GM21825 (cell line): ENCODE data around the gene RABL2A.
"Not testable (repeated sequence)": the region's sequence is repeated elsewhere in the genome, so short reads cannot be mapped to it uniquely, and the experiment has no call there.

Experiments
- ATAC-seq: cut with Tn5 transposase; IDR thresholded peaks from one replicate; pipeline ENCODE4 v1.9.1; 2021; ENCODE audit warnings: mild to moderate bottlenecking, moderate library complexity; ENCODE audit not compliant: unreplicated experiment

Gene RABL2A

DNA sequence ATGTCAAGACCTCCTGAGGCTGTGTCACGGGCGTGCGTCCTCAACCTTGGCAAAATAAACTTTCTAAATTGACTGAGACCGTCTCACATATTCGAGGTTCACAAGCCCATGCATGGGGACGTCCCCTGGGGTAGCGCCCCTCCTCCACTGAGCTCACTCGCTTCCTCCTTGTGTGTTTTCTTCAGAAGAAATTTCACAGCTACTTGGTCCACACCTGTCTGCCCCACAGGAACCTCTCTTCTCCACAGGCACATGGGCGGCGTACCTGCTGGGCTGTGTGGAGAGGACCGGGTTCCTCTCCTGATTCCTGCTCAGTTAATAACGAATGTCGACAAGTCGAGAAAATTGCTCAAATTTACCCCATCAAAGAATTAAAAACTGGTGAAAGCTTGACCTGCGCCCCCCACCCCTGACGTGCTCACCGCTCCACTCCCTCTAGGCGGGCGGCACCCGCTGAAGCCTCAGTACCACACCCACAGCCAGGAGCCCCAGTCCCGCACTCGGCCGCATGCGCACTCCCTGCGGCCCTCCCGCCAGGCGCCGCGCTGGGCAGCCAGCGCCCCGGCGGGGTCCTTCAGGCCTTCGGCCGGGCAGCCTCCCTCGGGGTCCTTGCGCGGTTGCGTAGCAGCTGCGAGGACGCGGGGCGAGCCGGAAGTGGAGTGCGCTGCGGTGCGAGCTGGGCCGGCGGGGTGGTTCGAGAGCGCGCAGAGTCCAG lies at the start of gene RABL2A:
Gene RABL2A (plus strand): TSS at position 651 of the 715 bp plus-strand sequence. CDS start 1,341 bp downstream, outside the sequence.
- peak; percentile 93 for ATAC-seq

DNA sequence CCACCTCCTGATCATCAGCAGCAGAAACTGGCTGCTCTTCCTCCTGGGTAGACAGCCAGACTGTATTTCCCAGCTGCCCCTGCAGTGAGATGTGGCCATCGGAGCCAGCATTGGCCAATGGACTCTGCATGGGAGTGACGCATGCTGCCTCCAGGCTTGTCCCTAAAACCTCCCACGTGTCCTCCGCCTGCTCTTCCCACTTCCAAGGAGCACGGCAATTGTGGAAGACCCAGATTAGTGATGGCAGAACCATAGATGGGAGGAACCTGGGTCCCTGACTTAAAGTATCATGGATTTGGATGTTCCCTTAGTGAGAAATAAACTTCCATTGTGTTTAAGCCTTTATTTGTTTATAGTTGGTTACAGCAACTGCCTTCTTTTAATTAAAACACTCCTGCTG lies 48.6 kb upstream of the RABL2A start:
- not testable (repeated sequence) for ATAC-seq

GRCh38 chr2:113582473-113582872 lies 44.6 kb upstream of the RABL2A start:
- not testable (repeated sequence) for ATAC-seq

DNA sequence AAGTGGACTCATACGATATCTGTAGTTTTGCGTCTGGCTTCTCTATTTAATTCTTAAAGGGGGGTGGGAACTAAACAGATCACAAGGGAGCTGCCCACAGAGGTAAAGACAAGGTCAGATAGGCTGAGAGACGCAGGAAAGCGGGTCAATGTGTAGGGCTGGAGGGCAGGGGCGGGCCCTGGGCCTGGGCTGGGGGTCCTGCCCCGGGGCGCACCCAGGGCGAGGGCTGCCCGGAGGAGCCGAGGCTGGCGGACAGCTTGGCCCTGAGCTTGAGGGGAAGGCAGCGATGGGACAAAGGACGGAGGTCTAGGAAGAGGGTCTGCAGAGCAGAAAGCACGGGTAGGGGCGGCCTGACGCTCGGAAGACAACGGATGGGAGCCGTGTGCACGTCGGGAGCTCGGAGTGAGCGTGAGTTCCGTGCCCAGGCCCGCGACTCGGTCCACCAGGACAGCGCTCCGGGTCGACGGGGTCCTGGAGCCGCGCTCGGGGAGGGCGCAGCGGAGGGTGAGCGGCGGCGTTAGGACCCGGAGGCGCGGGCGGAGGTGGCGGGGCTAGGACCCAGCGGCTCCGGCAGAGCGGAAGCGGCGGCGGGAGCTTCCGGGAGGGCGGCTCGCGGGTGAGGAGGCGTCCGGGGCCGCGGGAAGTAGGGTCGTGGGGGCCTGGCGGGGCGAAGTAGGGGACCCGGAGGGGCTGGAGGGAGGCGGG lies 43.4 kb upstream of the RABL2A start:
- ATAC-seq: not testable (repeated sequence)

GRCh38 chr2:113584311-113585092 lies 42.6 kb upstream of the RABL2A start:
- ATAC-seq: not testable (repeated sequence)

DNA sequence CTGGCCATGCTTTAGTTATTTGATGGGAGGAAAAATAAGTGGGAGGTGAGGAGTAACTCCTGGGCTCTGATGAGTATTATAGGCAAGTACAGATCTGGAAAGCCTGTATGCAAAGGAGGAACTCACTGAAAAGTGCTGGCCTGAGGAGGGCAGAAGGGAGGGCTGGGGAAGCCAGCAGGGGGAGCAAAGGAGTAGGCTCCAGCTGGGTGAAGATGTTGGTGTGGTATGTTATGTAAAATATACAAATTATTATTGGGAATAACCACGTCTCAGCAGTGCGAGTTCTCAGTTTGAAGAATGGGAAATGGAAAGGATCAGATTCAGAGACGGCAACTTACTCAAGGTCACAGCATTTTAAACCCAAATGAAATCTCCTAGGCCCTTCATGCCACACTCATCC lies 39.9 kb upstream of the RABL2A start:
- not testable (repeated sequence) for ATAC-seq

GRCh38 chr2:113589591-113589990 lies 37.5 kb upstream of the RABL2A start:
- ATAC-seq: not testable (repeated sequence)

DNA sequence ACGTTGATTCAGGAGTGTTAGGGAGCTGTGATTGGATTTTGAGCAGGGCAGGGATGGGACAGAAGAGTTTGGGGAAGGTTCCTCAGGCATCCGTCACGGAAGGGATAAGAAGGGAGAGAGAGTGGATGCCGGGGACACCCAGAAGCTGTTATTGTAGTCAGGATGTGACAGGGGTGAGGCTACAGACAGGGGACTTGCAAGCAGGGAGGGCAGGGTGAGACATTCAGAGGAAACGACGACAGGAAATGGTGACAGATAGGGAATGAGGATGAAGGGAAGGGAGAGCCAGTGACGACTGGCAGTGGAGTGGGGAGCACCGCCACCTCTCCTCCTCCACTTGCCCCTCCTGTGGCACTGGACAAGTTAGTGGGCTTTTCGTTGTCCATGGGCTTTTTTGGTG lies 35.1 kb upstream of the RABL2A start:
- ATAC-seq: not testable (repeated sequence)

- ATAC-seq: not testable (repeated sequence)
Measured at GRCh38 chr2:113593280-113593679, 33.8 kb upstream of the RABL2A start.

DNA sequence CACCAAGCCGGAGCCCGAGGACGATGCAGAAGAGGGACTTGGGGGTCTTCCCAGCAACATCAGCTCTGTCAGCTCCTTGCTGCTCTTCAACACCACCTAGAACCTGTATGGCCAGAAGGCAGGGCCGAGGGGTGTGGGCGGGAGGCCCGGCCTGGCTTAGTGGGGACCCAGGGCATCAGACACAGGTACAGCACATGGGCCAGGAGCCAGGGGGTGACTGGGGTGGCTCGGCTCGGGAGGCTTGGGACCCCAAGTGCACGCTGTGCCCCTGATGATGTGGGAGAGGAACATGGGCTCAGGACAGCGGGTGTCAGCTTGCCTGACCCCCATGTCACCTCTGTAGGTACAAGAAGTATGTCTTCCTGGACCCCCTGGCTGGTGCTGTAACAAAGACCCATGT lies 31.3 kb upstream of the RABL2A start:
- not testable (repeated sequence) for ATAC-seq

GRCh38 chr2:113597164-113597563 lies 29.9 kb upstream of the RABL2A start:
- ATAC-seq: not testable (repeated sequence)

- ATAC-seq: not testable (repeated sequence)
Measured at GRCh38 chr2:113597572-113597971, 29.5 kb upstream of the RABL2A start.

DNA sequence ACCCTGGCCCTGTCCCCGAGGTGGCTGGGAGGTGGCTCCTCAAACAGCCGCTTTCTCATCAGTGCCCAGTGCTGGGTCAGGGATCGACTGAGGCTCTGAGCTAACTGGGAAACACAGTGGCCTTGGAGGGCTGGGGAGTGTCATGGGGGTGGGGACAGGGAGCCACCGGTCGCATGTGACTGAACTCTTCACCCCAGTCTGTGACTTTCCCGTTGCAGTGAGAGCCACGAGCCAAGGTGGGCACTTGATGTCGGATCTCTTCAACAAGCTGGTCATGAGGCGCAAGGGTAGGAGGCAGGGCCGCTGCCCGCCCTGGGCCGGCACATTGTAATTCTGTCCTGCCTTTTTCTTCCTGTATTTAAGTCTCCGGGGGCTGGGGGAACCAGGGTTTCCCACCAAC lies 28.9 kb upstream of the RABL2A start:
- ATAC-seq: not testable (repeated sequence)

DNA sequence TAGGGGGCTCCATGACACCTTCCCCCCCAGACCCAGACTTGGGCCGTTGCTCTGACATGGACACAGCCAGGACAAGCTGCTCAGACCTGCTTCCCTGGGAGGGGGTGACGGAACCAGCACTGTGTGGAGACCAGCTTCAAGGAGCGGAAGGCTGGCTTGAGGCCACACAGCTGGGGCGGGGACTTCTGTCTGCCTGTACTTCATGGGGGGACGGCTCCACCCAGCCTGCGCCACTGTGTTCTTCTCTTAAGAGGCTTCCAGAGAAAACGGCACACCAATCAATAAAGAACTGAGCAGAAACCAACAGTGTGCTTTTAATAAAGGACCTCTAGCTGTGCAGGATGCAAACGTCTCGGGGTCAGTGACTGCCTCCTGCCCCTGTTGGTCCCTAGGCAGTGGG lies 28.3 kb upstream of the RABL2A start:
- ATAC-seq: not testable (repeated sequence)

GRCh38 chr2:113599208-113599607 lies 27.9 kb upstream of the RABL2A start:
- not testable (repeated sequence) for ATAC-seq

DNA sequence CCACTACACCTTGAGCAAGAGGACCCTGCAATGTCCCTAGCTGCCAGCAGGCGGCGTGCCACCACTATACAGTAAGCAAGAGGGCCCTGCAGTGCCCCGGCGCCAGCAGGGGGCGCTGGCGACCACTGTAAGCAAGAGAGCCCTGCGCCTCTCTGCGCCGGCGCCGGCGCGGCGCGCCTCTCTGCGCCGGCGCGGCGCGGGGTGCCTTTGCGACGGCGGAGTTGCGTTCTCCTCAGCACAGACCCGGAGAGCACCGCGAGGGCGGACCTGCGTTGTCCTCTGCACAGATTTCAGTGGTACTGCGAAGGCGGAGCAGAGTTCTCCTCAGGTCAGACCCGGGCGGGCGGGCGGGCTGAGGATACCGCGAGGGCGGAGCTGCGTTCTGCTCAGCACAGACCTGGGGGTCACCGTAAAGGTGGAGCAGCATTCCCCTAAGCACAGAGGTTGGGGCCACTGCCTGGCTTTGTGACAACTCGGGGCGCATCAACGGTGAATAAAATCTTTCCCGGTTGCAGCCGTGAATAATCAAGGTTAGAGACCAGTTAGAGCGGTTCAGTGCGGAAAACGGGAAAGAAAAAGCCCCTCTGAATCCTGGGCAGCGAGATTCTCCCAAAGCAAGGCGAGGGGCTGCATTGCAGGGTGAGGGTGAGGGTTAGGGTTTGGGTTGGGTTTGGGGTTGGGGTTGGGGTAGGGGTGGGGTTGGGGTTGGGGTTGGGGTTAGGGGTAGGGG lies 24.9 kb upstream of the RABL2A start:
- ATAC-seq: not testable (repeated sequence)

GRCh38 chr2:113602869-113603466 lies 24.1 kb upstream of the RABL2A start:
- no peak for ATAC-seq

DNA sequence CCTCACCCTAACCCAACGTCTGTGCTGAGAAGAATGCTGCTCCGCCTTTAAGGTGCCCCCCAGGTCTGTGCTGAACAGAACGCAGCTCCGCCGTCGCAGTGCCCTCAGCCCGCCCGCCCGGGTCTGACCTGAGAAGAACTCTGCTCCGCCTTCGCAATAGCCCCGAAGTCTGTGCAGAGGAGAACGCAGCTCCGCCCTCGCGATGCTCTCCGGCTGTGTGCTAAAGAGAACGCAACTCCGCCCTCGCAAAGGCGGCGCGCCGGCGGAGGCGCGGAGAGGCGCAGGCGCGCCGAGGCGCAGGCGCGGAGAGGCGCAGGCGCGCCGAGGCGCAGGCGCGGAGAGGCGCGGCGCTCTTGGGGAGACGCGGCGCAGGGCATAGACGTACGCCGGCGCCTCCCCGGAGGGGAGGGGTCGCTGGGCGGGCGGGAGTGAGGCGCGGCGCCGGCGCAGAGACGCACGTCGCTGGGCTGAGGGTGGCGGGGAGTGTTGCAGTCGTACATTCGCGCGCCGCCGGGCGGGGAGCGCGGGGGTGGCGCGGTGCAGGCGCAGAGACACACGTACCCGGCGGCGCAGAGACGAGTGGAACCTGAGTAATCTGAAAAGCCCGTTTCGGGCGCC lies 23.5 kb upstream of the RABL2A start:
- peak; percentile 95 for ATAC-seq

DNA sequence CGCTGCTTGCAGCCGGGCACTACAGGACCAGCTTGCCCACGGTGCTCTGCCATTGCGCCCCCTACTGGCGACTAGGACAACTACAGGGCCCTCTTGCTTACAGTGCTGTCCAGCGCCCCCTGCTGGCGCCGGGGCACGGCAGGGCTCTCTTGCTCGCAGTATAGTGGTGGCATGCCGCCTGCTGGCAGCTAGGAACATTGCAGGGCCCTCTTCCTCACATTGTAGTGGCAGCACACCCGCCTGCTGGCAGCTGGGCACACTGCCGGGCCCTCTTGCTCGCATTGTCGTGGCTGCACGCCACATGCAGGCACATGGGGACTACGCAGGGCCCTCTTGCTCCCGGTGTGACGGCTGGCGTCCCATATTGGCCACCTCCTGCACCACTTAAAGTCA lies 23.0 kb upstream of the RABL2A start:
- ATAC-seq: not testable (repeated sequence)

- ATAC-seq: not testable (repeated sequence)
Measured at GRCh38 chr2:113604661-113605060, 22.4 kb upstream of the RABL2A start.
